GM12891 (cell line): ENCODE measurements around the gene KRT82.

Source experiments
- DNase-seq: peaks from one replicate; pipeline ENCODE4 v3.0.0; 2011; ENCODE audit warnings: low spot score; ENCODE audit not compliant: insufficient read length
- FAIRE-seq: peaks from 2 replicates; lab custom pipeline; 2011; peaks lifted over from hg19 to GRCh38; lab: Jason Lieb, UNC
- PAX5 ChIP-seq: IDR thresholded peaks from 2 replicates; pipeline ENCODE4 v1.6.1; 2011; ENCODE audit warnings: low read length, moderate library complexity, mild to moderate bottlenecking; ENCODE audit not compliant: insufficient read depth, severe bottlenecking
- POLR2A ChIP-seq: IDR thresholded peaks from 2 replicates; pipeline ENCODE4 v1.6.1; 2011; ENCODE audit warnings: low read depth, low read length, control low read depth
- POLR2AphosphoS5 ChIP-seq: IDR thresholded peaks from 2 replicates; pipeline ENCODE4 v1.6.1; 2011; ENCODE audit warnings: low read depth, low read length, control low read depth
- POU2F2 ChIP-seq: IDR thresholded peaks from 2 replicates; pipeline ENCODE4 v1.6.1; 2011; ENCODE audit warnings: low read depth, mild to moderate bottlenecking, control low read depth, low read length, moderate library complexity
- SPI1 ChIP-seq: IDR thresholded peaks from 2 replicates; pipeline ENCODE4 v1.6.1; 2011; ENCODE audit warnings: low read depth, low read length, control low read depth
- TAF1 ChIP-seq: IDR thresholded peaks from 2 replicates; pipeline ENCODE4 v1.6.1; 2011; ENCODE audit warnings: low read depth, low read length, control low read depth

The KRT82 gene

GRCh38 chr12:52390739-52391617 lies 15.2 kb downstream of the KRT82 start:
- no peak for TF ChIP-seq POLR2AphosphoS5
- no peak for TF ChIP-seq SPI1
- FAIRE-seq (peak; percentile 51), DNase-seq (no peak)

- FAIRE-seq: no peak
- no peak for DNase-seq
- TF ChIP-seq POU2F2 (no peak), TAF1 (no peak), POLR2AphosphoS5 (no peak)
Measured at GRCh38 chr12:52389313-52390207, 16.6 kb downstream of the KRT82 start.

- DNase-seq: no peak
- FAIRE-seq: no peak
Measured at GRCh38 chr12:52387859-52388258, 18.3 kb downstream of the KRT82 start.

GRCh38 chr12:52385226-52385702 lies 20.9 kb downstream of the KRT82 start, which contains the start of gene KRT84:
TSS of gene KRT84 (minus strand) at chr12:52385652. CDS start at chr12:52385585, 67 bp downstream.
- TF ChIP-seq POLR2AphosphoS5 (no peak), SPI1 (no peak), POLR2A (no peak), POU2F2 (no peak), PAX5 (no peak), TAF1 (no peak)
- FAIRE-seq: no peak
- no peak for DNase-seq

More at GRCh38 chr12:52387859-52388258, 18.3 kb downstream of the KRT82 start:
- no peak for TF ChIP-seq POLR2AphosphoS5
- no peak for TF ChIP-seq POU2F2
- TF ChIP-seq PAX5: no peak
- TF ChIP-seq TAF1: no peak
- TF ChIP-seq POLR2A: no peak
- TF ChIP-seq SPI1: no peak

- TF ChIP-seq SPI1 (no peak), TAF1 (no peak), POU2F2 (no peak), POLR2AphosphoS5 (no peak), PAX5 (no peak), POLR2A (no peak)
- FAIRE-seq: no peak
Measured at GRCh38 chr12:52383331-52383730, 22.8 kb downstream of the KRT82 start.

GRCh38 chr12:52382854-52383253 lies 23.3 kb downstream of the KRT82 start:
- FAIRE-seq (no peak), DNase-seq (no peak)
- TF ChIP-seq SPI1 (peak; percentile 80), POU2F2 (no peak), POLR2AphosphoS5 (no peak), PAX5 (no peak)

More at GRCh38 chr12:52383331-52383730, 22.8 kb downstream of the KRT82 start:
- DNase-seq: no peak

GRCh38 chr12:52381206-52381605 lies 24.9 kb downstream of the KRT82 start:
- FAIRE-seq (no peak), DNase-seq (no peak)
- TF ChIP-seq POLR2AphosphoS5: no peak
- no peak for TF ChIP-seq POU2F2
- TF ChIP-seq SPI1: no peak
- no peak for TF ChIP-seq POLR2A
- no peak for TF ChIP-seq PAX5
- no peak for TF ChIP-seq TAF1

GRCh38 chr12:52380271-52380694 lies 25.9 kb downstream of the KRT82 start:
- FAIRE-seq: no peak
- TF ChIP-seq PAX5 (no peak), POU2F2 (no peak), POLR2AphosphoS5 (no peak), SPI1 (no peak), POLR2A (no peak), TAF1 (no peak)
- no peak for DNase-seq

- TF ChIP-seq POU2F2: no peak
- no peak for TF ChIP-seq POLR2AphosphoS5
- TF ChIP-seq SPI1: no peak
- TF ChIP-seq TAF1: no peak
- TF ChIP-seq PAX5: no peak
- no peak for TF ChIP-seq POLR2A
- DNase-seq (no peak), FAIRE-seq (no peak)
Measured at GRCh38 chr12:52379536-52379935, 26.6 kb downstream of the KRT82 start.

GRCh38 chr12:52378091-52378490 lies 28.0 kb downstream of the KRT82 start:
- FAIRE-seq (no peak), DNase-seq (no peak)
- TF ChIP-seq POLR2A (no peak), POU2F2 (no peak), PAX5 (no peak), TAF1 (no peak)
